Endothelial cell (in vitro differentiated cells): ENCODE results near the gene KRT77. TPM values are rescaled to one million over a fixed set of nuclear protein-coding genes. Genes with fewer than 3 reads are reported as not detected.

ENCODE experiments used
- DNase-seq: peaks from one replicate; pipeline ENCODE4 v3.0.0; 2021; ENCODE audit warnings: low spot score
- H3K27ac Mint-ChIP-seq: one replicate; pipeline ENCODE4 v1.8.0; 2021; ENCODE audit warnings: mixed read lengths, inconsistent platforms; ENCODE audit not compliant: unreplicated experiment
- H3K27me3 Mint-ChIP-seq: one replicate; pipeline ENCODE4 v1.8.0; 2021; ENCODE audit warnings: mild to moderate bottlenecking, moderate library complexity, mixed read lengths, inconsistent platforms; ENCODE audit not compliant: unreplicated experiment
- H3K36me3 Mint-ChIP-seq: one replicate; pipeline ENCODE4 v1.8.0; 2021; ENCODE audit warnings: mild to moderate bottlenecking, low read depth, mixed read lengths, inconsistent platforms; ENCODE audit not compliant: unreplicated experiment
- H3K4me1 Mint-ChIP-seq: one replicate; pipeline ENCODE4 v1.8.0; 2021; ENCODE audit warnings: mild to moderate bottlenecking, mixed read lengths, inconsistent platforms; ENCODE audit not compliant: unreplicated experiment
- H3K4me3 Mint-ChIP-seq: one replicate; pipeline ENCODE4 v1.8.0; 2021; ENCODE audit warnings: mild to moderate bottlenecking, mixed read lengths, inconsistent platforms; ENCODE audit not compliant: unreplicated experiment
- H3K9me3 Mint-ChIP-seq: one replicate; pipeline ENCODE4 v1.8.0; 2021; ENCODE audit warnings: mixed read lengths, inconsistent platforms; ENCODE audit not compliant: unreplicated experiment
- total RNA-seq: library from RNA; stranded (reverse); fragmentation: NEBNext Ultra II Directional; extraction: Animal tissue kit (Norgen Biotek cat#: 25700); gene quantifications from one replicate; pipeline ENCODE4 v1.2.1, GENCODE V29; 2021; ENCODE audit not compliant: unreplicated experiment
- TF ChIP-seq, protein P1 (sequence below): fragments of 200-600 bp; sonication (generic); IDR thresholded peaks from one replicate; pipeline ENCODE4 v1.5.0; 2021; ENCODE audit warnings: antibody characterized with exemption; ENCODE audit not compliant: unreplicated experiment

KRT77 gene
- total RNA-seq, 1 donor from 2014 or later: not detected

DNA sequence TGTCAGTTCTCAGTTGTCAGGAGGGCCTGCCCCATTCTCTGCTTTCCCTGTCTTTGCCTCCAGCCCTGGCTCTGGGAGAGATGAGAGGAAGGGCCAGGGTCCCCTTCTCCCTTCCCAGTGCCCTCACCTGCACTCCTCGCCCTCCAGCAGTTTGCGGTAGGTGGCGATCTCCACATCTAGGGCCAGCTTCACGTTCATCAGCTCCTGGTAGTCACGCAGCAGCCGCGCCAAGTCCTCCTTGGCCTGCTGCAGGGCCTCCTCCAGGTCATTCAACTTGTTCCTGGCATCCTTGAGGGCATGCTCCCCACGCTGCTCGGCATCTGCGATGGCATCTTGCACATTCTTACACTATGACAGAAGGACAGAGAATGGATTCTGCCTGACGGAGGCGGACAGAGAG is 56.7 kb downstream of the KRT77 start:
- Mint-ChIP-seq H3K27ac (no peak overlapping the region), H3K27me3 (no peaks in the 10 kb centered on the region), H3K4me1 (peaks cover 14% of the 10 kb centered on the region), H3K36me3 (no peaks in the 10 kb centered on the region), H3K9me3 (no peaks in the 10 kb centered on the region), H3K4me3 (no peak overlapping the region)
- no peak for DNase-seq
- TF ChIP-seq, protein P1, sequence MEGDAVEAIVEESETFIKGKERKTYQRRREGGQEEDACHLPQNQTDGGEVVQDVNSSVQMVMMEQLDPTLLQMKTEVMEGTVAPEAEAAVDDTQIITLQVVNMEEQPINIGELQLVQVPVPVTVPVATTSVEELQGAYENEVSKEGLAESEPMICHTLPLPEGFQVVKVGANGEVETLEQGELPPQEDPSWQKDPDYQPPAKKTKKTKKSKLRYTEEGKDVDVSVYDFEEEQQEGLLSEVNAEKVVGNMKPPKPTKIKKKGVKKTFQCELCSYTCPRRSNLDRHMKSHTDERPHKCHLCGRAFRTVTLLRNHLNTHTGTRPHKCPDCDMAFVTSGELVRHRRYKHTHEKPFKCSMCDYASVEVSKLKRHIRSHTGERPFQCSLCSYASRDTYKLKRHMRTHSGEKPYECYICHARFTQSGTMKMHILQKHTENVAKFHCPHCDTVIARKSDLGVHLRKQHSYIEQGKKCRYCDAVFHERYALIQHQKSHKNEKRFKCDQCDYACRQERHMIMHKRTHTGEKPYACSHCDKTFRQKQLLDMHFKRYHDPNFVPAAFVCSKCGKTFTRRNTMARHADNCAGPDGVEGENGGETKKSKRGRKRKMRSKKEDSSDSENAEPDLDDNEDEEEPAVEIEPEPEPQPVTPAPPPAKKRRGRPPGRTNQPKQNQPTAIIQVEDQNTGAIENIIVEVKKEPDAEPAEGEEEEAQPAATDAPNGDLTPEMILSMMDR: no peak

DNA sequence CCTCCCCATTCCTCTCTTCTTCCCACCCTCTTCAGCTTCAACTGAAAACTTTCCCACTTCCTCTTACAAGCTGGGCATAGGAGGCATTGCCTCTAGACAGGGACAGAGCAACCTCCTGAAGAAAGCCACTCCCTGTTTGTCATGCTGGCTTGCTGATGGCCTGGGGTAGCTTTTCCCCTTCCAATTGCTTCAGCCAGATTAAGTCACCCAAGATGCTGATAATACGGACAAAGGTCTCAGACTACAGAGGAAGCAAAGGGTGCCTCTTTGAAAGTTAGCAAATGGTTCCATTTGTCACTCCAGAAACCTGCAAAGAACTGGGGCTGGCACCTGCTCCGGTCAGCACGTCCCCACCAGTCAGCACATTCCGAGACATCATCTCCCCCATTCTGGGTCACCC is 57.3 kb downstream of the KRT77 start:
- TF ChIP-seq, protein P1: no peak
- Mint-ChIP-seq H3K36me3 (no peaks in the 10 kb centered on the region), H3K27ac (no peak overlapping the region), H3K4me1 (peaks cover 14% of the 10 kb centered on the region), H3K9me3 (no peaks in the 10 kb centered on the region), H3K27me3 (no peaks in the 10 kb centered on the region), H3K4me3 (no peak overlapping the region)
- DNase-seq: no peak

DNA sequence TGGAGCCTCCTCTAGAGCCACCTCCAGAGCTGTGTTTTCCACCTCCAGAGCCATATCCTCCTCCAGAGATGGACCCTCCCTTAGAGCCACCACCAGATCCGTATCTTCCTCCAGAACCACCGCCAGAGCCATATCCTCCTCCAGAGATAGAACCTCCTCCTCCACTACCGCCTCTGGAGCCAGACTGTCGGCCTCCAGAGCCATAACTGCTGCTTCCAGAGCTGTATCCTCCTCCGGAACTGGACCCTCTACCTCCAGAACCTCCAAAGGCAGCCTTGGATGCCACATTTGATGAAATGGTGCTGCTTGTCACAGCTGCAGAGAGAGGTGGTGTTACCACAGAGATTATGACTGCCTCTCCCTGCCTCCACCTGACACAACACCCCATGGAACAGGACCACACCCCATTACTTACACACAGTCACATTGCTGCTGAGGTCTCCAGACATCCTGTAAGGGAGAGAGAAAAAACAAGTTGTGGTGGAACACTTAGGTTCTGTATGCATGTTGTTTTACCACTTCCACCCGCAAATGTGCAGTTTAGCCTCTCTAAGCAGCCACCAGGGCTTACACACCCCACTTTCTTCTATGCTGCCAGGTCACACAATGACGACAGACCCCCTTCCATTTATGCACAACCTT is 58.1 kb downstream of the KRT77 start:
- Mint-ChIP-seq H3K27me3 (no peaks in the 10 kb centered on the region), H3K9me3 (no peaks in the 10 kb centered on the region), H3K4me3 (no peak overlapping the region), H3K4me1 (peaks cover 10% of the 10 kb centered on the region), H3K36me3 (no peaks in the 10 kb centered on the region), H3K27ac (no peak overlapping the region)
- DNase-seq: no peak
- TF ChIP-seq, protein P1: no peak

DNA sequence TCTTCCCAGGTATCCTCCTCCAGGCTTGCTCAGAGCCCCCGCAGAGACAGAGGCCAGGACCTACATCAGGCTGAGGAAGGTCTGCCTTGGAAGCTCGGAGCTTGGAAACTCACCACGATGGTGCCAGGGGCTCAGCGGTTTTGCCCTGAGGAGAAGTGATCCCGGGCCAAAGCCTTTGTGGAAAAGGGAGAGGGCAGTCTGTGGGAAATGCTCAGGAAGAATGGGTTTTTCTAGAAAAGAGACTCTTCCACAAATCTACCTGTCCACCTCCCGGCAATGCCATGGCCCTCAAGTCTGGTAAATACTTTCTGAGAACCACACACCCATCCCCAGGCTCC is 59.3 kb downstream of the KRT77 start:
- H3K27me3 Mint-ChIP-seq: no peaks in the 10 kb centered on the region
- no peaks in the 10 kb centered on the region for H3K9me3 Mint-ChIP-seq
- no peak overlapping the region for H3K27ac Mint-ChIP-seq
- peaks cover 1% of the 10 kb centered on the region for H3K4me1 Mint-ChIP-seq
- no peak for DNase-seq
- TF ChIP-seq, protein P1: no peak
- no peak overlapping the region for H3K4me3 Mint-ChIP-seq
- H3K36me3 Mint-ChIP-seq: no peaks in the 10 kb centered on the region

DNA sequence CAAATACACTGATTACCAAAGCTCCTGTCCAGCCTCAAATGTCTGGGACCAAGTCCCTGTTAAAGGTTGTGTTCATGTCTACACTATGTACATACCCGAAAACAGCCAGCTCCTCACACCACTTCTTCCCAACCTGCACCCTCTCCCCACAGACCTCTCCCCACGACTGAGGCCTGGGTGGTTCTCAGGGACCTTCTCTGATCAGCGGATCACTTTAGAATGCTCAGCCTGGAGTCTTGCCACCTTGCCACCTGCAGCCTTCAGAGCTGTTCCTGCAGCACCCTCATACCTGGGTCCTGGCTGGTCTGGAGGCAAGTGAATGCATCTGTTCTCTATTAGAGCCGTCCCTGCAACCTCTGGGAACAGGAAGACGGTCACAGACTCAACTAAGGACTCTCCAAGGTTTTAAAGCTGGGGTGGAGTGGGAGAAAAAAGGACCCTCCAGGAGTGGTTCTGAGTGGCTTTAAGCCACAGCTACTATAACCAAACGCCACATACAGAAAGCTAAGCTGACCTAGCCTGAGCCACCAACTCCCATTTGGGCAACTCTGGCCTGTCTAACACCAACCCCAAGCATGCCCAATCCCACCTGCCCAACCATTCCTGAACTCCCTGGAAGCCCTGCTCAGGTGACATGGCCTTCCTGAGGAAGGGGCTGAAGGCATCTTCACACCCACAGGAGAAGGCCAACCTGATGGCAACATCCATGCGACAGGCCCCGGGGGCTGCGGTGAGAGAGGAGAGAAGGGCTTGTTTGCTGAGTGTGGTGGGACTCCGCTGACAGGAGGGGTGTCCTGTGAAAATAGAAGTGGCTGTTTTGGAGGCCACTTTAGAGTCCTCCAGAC is 59.9 kb downstream of the KRT77 start:
- TF ChIP-seq, protein P1: no peak
- Mint-ChIP-seq H3K27me3 (no peaks in the 10 kb centered on the region), H3K9me3 (no peaks in the 10 kb centered on the region), H3K36me3 (no peaks in the 10 kb centered on the region), H3K4me1 (no peaks in the 10 kb centered on the region), H3K27ac (no peak overlapping the region), H3K4me3 (no peak overlapping the region)
- no peak for DNase-seq
